Smooth muscle cell (in vitro differentiated cells): ENCODE measurements around the gene GULP1. TPM values are rescaled to one million over a fixed set of nuclear protein-coding genes. Genes with fewer than 3 reads are reported as not detected.
A peak's percentile ranks its signal among the peaks of the same experiment; 100 is the strongest.

Source experiments
- DNase-seq: peaks from one replicate; lab custom pipeline; 2025; ENCODE audit not compliant: unreplicated experiment; lab: John Stamatoyannopoulos, UW
- H2AFZ ChIP-seq: fragments of 200-600 bp; sonication (generic); 2 replicates; pipeline ENCODE4 v1.6.0; 2016; ENCODE audit warnings: antibody characterized with exemption, low read depth, mild to moderate bottlenecking
- H3F3A ChIP-seq: fragments of 200-600 bp; sonication (generic); 2 replicates; pipeline ENCODE4 v1.6.0; 2017; ENCODE audit warnings: antibody characterized with exemption, low read depth
- H3K27ac ChIP-seq: fragments of 200-600 bp; sonication (generic); 2 replicates; pipeline ENCODE4 v1.5.1; 2016; ENCODE audit warnings: low read depth, mild to moderate bottlenecking
- H3K27me3 ChIP-seq: fragments of 200-600 bp; sonication (generic); 2 replicates; pipeline ENCODE4 v1.6.1; 2016; ENCODE audit warnings: low read depth, mild to moderate bottlenecking
- H3K36me3 ChIP-seq: fragments of 200-600 bp; sonication (generic); 2 replicates; pipeline ENCODE4 v1.5.1; 2016; ENCODE audit warnings: low read depth
- H3K4me1 ChIP-seq: fragments of 200-600 bp; sonication (generic); 2 replicates; pipeline ENCODE4 v1.5.1; 2016; ENCODE audit warnings: low read depth
- H3K4me2 ChIP-seq: fragments of 200-600 bp; sonication (generic); 2 replicates; pipeline ENCODE4 v1.6.0; 2016; ENCODE audit warnings: mild to moderate bottlenecking
- H3K4me3 ChIP-seq: fragments of 200-600 bp; sonication (generic); 2 replicates; pipeline ENCODE4 v1.5.1; 2016; ENCODE audit warnings: mild to moderate bottlenecking
- H3K79me2 ChIP-seq: fragments of 200-600 bp; sonication (generic); 2 replicates; pipeline ENCODE4 v1.6.0; 2016; ENCODE audit warnings: low read depth, mild to moderate bottlenecking
- H3K9ac ChIP-seq: fragments of 200-600 bp; sonication (generic); 2 replicates; pipeline ENCODE4 v1.6.0; 2016; ENCODE audit warnings: low read depth
- H3K9me3 ChIP-seq: fragments of 200-600 bp; sonication (generic); replicated peaks from 2 replicates; pipeline ENCODE4 v1.5.1; 2016; ENCODE audit warnings: low read depth
- H4K20me1 ChIP-seq: fragments of 200-600 bp; sonication (generic); 2 replicates; pipeline ENCODE4 v1.6.0; 2016; ENCODE audit warnings: low read depth
- WGBS: methylation state at CpG from one replicate; pipeline ENCODE4 v1.1.7; 2016; ENCODE audit warnings: low lambda C conversion rate; 5-methylcytosine and 5-hydroxymethylcytosine counted together
- polyA plus RNA-seq: library from polyadenylated mRNA; unstranded; fragments of >200 nt; fragmentation: Nextera tagmentation; extraction: Ambion mirVana; gene quantifications from 2 replicates; pipeline ENCODE4 v1.2.1, GENCODE V29; 2016
- total RNA-seq: library from RNA; depleted of rRNA; stranded (reverse); fragments of >200 nt; gene quantifications from 2 replicates; pipeline ENCODE4 v1.2.3, GENCODE V29; 2014
- TF ChIP-seq, protein P1 (sequence below): fragments of 200-600 bp; sonication (generic); IDR thresholded peaks from 2 replicates; pipeline ENCODE4 v1.5.1; 2017; ENCODE audit warnings: borderline replicate concordance, mild to moderate bottlenecking, antibody characterized with exemption; ENCODE audit not compliant: insufficient read depth, poor library complexity, severe bottlenecking

GULP1 gene
- total and polyA plus RNA-seq, 2 experiments from 2014 or later, result 40.2 to 115 TPM

- Histone ChIP-seq H3K4me1 (no peaks in the 10 kb centered on the region), H3K4me2 (no peak overlapping the region), H3K4me3 (no peak overlapping the region), H3K36me3 (peaks cover 3% of the 10 kb centered on the region), H3K9ac (no peak overlapping the region), H3K79me2 (no peaks in the 10 kb centered on the region), H3F3A (no peaks in the 10 kb centered on the region), H3K9me3 (no peaks in the 10 kb centered on the region), H4K20me1 (no peaks in the 10 kb centered on the region), H2AFZ (no peak overlapping the region), H3K27ac (no peak overlapping the region), H3K27me3 (no peaks in the 10 kb centered on the region)
- WGBS, result 100% methylated on average over 1 of the region's 1 CpG
- TF ChIP-seq, protein P1, sequence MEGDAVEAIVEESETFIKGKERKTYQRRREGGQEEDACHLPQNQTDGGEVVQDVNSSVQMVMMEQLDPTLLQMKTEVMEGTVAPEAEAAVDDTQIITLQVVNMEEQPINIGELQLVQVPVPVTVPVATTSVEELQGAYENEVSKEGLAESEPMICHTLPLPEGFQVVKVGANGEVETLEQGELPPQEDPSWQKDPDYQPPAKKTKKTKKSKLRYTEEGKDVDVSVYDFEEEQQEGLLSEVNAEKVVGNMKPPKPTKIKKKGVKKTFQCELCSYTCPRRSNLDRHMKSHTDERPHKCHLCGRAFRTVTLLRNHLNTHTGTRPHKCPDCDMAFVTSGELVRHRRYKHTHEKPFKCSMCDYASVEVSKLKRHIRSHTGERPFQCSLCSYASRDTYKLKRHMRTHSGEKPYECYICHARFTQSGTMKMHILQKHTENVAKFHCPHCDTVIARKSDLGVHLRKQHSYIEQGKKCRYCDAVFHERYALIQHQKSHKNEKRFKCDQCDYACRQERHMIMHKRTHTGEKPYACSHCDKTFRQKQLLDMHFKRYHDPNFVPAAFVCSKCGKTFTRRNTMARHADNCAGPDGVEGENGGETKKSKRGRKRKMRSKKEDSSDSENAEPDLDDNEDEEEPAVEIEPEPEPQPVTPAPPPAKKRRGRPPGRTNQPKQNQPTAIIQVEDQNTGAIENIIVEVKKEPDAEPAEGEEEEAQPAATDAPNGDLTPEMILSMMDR, result no peak
- no peak for DNase-seq
These were observed 280.9 kb downstream of the GULP1 start for GRCh38 chr2:188572592-188572991.

- Histone ChIP-seq H3K4me3 (no peak overlapping the region), H3K9ac (no peak overlapping the region), H3F3A (no peaks in the 10 kb centered on the region), H3K4me1 (no peaks in the 10 kb centered on the region), H3K79me2 (no peaks in the 10 kb centered on the region), H3K4me2 (peak overlapping the region; percentile 33), H3K27me3 (no peaks in the 10 kb centered on the region), H4K20me1 (no peaks in the 10 kb centered on the region), H2AFZ (no peak overlapping the region), H3K27ac (no peak overlapping the region), H3K36me3 (peaks cover 3% of the 10 kb centered on the region), H3K9me3 (no peaks in the 10 kb centered on the region)
- TF ChIP-seq, protein P1, result no peak
- no peak for DNase-seq
- 30% methylated on average over 1 of the region's 1 CpG for WGBS
These were observed 281.8 kb downstream of the GULP1 start for GRCh38 chr2:188573453-188573852.

DNA sequence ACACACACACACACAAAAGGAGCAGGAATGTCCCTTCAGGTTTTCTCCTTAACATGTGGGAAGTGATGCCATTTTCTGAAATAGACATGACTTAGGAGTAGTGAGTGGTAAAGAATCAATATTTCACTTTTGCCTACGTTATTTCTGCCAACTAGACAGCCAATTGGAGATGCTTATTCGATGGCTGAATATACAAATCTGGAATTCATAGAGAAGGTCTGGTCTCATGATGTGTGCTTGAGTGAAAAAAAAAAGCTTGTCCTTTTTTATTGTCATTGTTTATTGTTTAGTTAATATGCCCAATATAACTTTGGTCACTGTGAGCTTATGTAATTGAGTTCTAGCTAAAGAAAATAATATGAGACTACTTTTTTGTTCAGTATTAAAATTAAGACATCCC, 284.3 kb downstream of the GULP1 start:
- no peaks in the 10 kb centered on the region for H3K27me3 ChIP-seq
- H3K79me2 ChIP-seq, result no peaks in the 10 kb centered on the region
- peaks cover 9% of the 10 kb centered on the region for H3K36me3 ChIP-seq
- no peaks in the 10 kb centered on the region for H4K20me1 ChIP-seq
- no peak overlapping the region for H2AFZ ChIP-seq
- no peak overlapping the region for H3K27ac ChIP-seq
- no peak for DNase-seq
- no peaks in the 10 kb centered on the region for H3K9me3 ChIP-seq
- no peaks in the 10 kb centered on the region for H3K4me1 ChIP-seq
- TF ChIP-seq, protein P1, result no peak
- no peak overlapping the region for H3K9ac ChIP-seq
- no peak overlapping the region for H3K4me2 ChIP-seq
- no peak overlapping the region for H3K4me3 ChIP-seq
- H3F3A ChIP-seq, result no peaks in the 10 kb centered on the region
- 95% methylated on average over 2 of the region's 2 CpGs for WGBS

GRCh38 chr2:188576651-188577050, 285.0 kb downstream of the GULP1 start:
- WGBS, result 88% methylated on average over 1 of the region's 1 CpG
- Histone ChIP-seq H3K4me1 (no peaks in the 10 kb centered on the region), H3K9me3 (no peaks in the 10 kb centered on the region)

More at GRCh38 chr2:188576651-188577050, 285.0 kb downstream of the GULP1 start:
- H3K79me2 ChIP-seq, result no peaks in the 10 kb centered on the region
- TF ChIP-seq, protein P1, result no peak
- DNase-seq, result no peak
- H3K36me3 ChIP-seq, result peaks cover 9% of the 10 kb centered on the region
- H2AFZ ChIP-seq, result no peak overlapping the region
- no peak overlapping the region for H3K27ac ChIP-seq
- no peak overlapping the region for H3K9ac ChIP-seq
- no peak overlapping the region for H3K4me2 ChIP-seq
- H3K4me3 ChIP-seq, result no peak overlapping the region
- H3F3A ChIP-seq, result no peaks in the 10 kb centered on the region
- H3K27me3 ChIP-seq, result no peaks in the 10 kb centered on the region
- no peaks in the 10 kb centered on the region for H4K20me1 ChIP-seq
